SK-N-SH (cell line): ENCODE results near the gene WARS2. TPM values are rescaled to one million over a fixed set of nuclear protein-coding genes. Genes with fewer than 3 reads are reported as not detected.
A peak's percentile ranks its signal among the peaks of the same experiment; 100 is the strongest.

Experiments used
- CTCF ChIA-PET: fragments of 300-600, 350-600 bp; formaldehyde crosslinking; extraction: SDS; loops from one replicate; lab custom pipeline; 2021; lab: Yijun Ruan, JAX
- POLR2A ChIA-PET: fragments of 350-600 bp; sonication (Branson Sonifier 250); formaldehyde crosslinking; extraction: SDS; loops from one replicate; lab custom pipeline; 2020; ENCODE audit warnings: antibody characterized with exemption, inconsistent platforms; lab: Yijun Ruan, JAX
- DNase-seq: peaks from one replicate; pipeline ENCODE4 v3.0.0; 2012
- H2AFZ ChIP-seq: fragments of 200-600 bp; sonication (generic); 2 replicates; pipeline ENCODE4 v1.8.1; 2016; ENCODE audit warnings: antibody characterized with exemption, mild to moderate bottlenecking, low read depth
- H3F3A ChIP-seq: fragments of 200-600 bp; sonication (generic); replicated peaks from 2 replicates; pipeline ENCODE3; 2016; ENCODE audit warnings: antibody characterized with exemption, mild to moderate bottlenecking; ENCODE audit not compliant: insufficient read depth
- H3K27ac ChIP-seq, 2 experiments: fragments of 200-500 bp in 1 of 2; fragments of 200-600 bp in 1 of 2; sonication (Bioruptor generic) in 1 of 2; sonication (generic), shearing (Covaris generic) in 1 of 2; 2 replicates each; pipeline versions ENCODE4 v1.5.1 to v1.6.1; 2014 to 2016; ENCODE audit warnings: low read depth in 2 of 2, inconsistent platforms in 1 of 2, low read length in 1 of 2, mild to moderate bottlenecking in 1 of 2, mixed read lengths in 1 of 2
- H3K27me3 ChIP-seq: fragments of 200-600 bp; sonication (generic), shearing (Covaris generic); 2 replicates; pipeline ENCODE4 v1.6.1; 2016; ENCODE audit warnings: mixed run types; ENCODE audit not compliant: insufficient read depth
- H3K36me3 ChIP-seq, 2 experiments: fragments of 200-500 bp in 1 of 2; fragments of 200-600 bp in 1 of 2; sonication (Bioruptor generic) in 1 of 2; sonication (generic) in 1 of 2; replicated peaks in 1 of 2; 2 replicates each; pipeline versions ENCODE3 to v1.5.1; 2014 to 2016; ENCODE audit warnings: low read length in 1 of 2, mild to moderate bottlenecking in 1 of 2; ENCODE audit not compliant: insufficient read depth in 2 of 2, control insufficient read depth in 1 of 2
- H3K4me1 ChIP-seq, 2 experiments: fragments of 200-500 bp in 1 of 2; fragments of 200-600 bp in 1 of 2; sonication (Bioruptor generic) in 1 of 2; sonication (generic), shearing (Covaris generic) in 1 of 2; 2 replicates each; pipeline versions ENCODE4 v1.5.1 to v1.6.1; 2014 to 2016; ENCODE audit warnings: low read depth in 1 of 2, low read length in 1 of 2, mixed run types in 1 of 2; ENCODE audit not compliant: insufficient read depth in 2 of 2, control insufficient read depth in 1 of 2
- H3K4me2 ChIP-seq: fragments of 200-600 bp; sonication (generic), shearing (Covaris generic); 2 replicates; pipeline ENCODE4 v1.6.1; 2017; ENCODE audit warnings: mixed run types
- H3K4me3 ChIP-seq, 2 experiments: fragments of 200-500 bp in 1 of 2; fragments of 200-600 bp in 1 of 2; sonication (Bioruptor generic) in 1 of 2; sonication (generic), shearing (Covaris generic) in 1 of 2; 2 replicates each; pipeline versions ENCODE4 v1.5.1 to v1.8.1; 2014 to 2016; ENCODE audit warnings: low read depth in 2 of 2, inconsistent platforms in 1 of 2, low read length in 1 of 2, mild to moderate bottlenecking in 1 of 2, mixed read lengths in 1 of 2, moderate library complexity in 1 of 2
- H3K79me2 ChIP-seq: fragments of 200-600 bp; sonication (generic); 2 replicates; pipeline ENCODE4 v1.8.1; 2017; ENCODE audit warnings: mild to moderate bottlenecking; ENCODE audit not compliant: insufficient read depth
- H3K9ac ChIP-seq: fragments of 200-600 bp; sonication (generic); 2 replicates; pipeline ENCODE4 v1.6.1; 2017; ENCODE audit warnings: mixed run types
- H3K9me2 ChIP-seq: fragments of 200-600 bp; sonication (generic); 2 replicates; pipeline ENCODE4 v1.6.1; 2017; ENCODE audit warnings: mixed run types
- H3K9me3 ChIP-seq: fragments of 200-600 bp; sonication (generic); 2 replicates; pipeline ENCODE4 v1.6.1; 2017; ENCODE audit warnings: mixed run types, mild to moderate bottlenecking, moderate library complexity
- H4K20me1 ChIP-seq: fragments of 200-600 bp; sonication (generic); 2 replicates; pipeline ENCODE4 v1.6.1; 2017; ENCODE audit warnings: mild to moderate bottlenecking, mixed run types; ENCODE audit not compliant: insufficient read depth
- CHD2 ChIP-seq: fragments of 150-350 bp; IDR thresholded peaks from 2 replicates; pipeline ENCODE4 v1.6.1; 2018; ENCODE audit warnings: low read length; ENCODE audit not compliant: partially characterized antibody
- CTCF ChIP-seq: fragments of 200-600 bp; sonication (generic); IDR thresholded peaks from 2 replicates; pipeline ENCODE4 v1.6.1; 2017; ENCODE audit warnings: antibody characterized with exemption, mild to moderate bottlenecking, moderate library complexity
- ELF1 ChIP-seq: IDR thresholded peaks from 2 replicates; pipeline ENCODE4 v1.4.0; 2012
- EZH2phosphoT487 ChIP-seq: fragments of 200-600 bp; sonication (generic); IDR thresholded peaks from 2 replicates; pipeline ENCODE4 v1.6.1; 2017; ENCODE audit warnings: low read depth, mixed run types, mild to moderate bottlenecking, antibody characterized with exemption, moderate library complexity, borderline replicate concordance
- FOXJ3 ChIP-seq: sonication (generic); formaldehyde crosslinking; IDR thresholded peaks from 2 replicates; pipeline ENCODE4 v1.5.1; 2020; ENCODE audit warnings: mild to moderate bottlenecking, missing genetic modification reagents
- IRF3 ChIP-seq: fragments of 150-350 bp; IDR thresholded peaks from 2 replicates; pipeline ENCODE4 v1.6.1; 2016; ENCODE audit warnings: mild to moderate bottlenecking, low read depth, low read length
- NRF1 ChIP-seq: IDR thresholded peaks from 2 replicates; pipeline ENCODE4 v1.6.1; 2012; ENCODE audit warnings: low read depth, mild to moderate bottlenecking, low read length
- PBX3 ChIP-seq: IDR thresholded peaks from 2 replicates; pipeline ENCODE4; 2012
- RFX5 ChIP-seq: IDR thresholded peaks from 2 replicates; pipeline ENCODE4 v1.6.1; 2012; ENCODE audit warnings: mild to moderate bottlenecking, improper control_type of control experiment, low read length
- TAF1 ChIP-seq: IDR thresholded peaks from 2 replicates; pipeline ENCODE4 v1.6.1; 2012; ENCODE audit warnings: low read depth, mild to moderate bottlenecking, low read length, moderate library complexity, borderline replicate concordance
- TCF12 ChIP-seq: IDR thresholded peaks from 2 replicates; pipeline ENCODE4 v1.4.0; 2012
- USF2 ChIP-seq: fragments of 150-350 bp; IDR thresholded peaks from 2 replicates; pipeline ENCODE4 v1.6.1; 2017; ENCODE audit warnings: antibody characterized with exemption, low read length, low read depth, borderline replicate concordance
- YY1 ChIP-seq: IDR thresholded peaks from 2 replicates; pipeline ENCODE4 v1.4.0; 2012; ENCODE audit warnings: low read depth, mild to moderate bottlenecking
- WGBS: methylation state at CpG from one replicate; pipeline ENCODE4 v1.1.6; 2017; ENCODE audit warnings: low lambda C conversion rate; 5-methylcytosine and 5-hydroxymethylcytosine counted together
- polyA plus RNA-seq, 3 experiments: library from polyadenylated mRNA; depleted of rRNA; stranded (reverse); fragments of >200 nt; gene quantifications; 2 replicates each; pipeline ENCODE4 v1.2.3, GENCODE V29; 2012

Gene WARS2
- polyA plus RNA-seq, 1 of the 3 experiments (the other 2 are of a cell fraction), result 4.8 TPM

- H3K4me3 ChIP-seq, result no peak overlapping the region
These were observed 147.4 kb downstream of the WARS2 start for GRCh38 chr1:118992868-118993699.

GRCh38 chr1:118992237-118992825, 148.1 kb downstream of the WARS2 start:
- H3K4me3 ChIP-seq, result no peak overlapping the region
- no peaks in the 10 kb centered on the region for H3K9me3 ChIP-seq
- ChIA-PET CTCF (interaction anchor here (0.9 to 3.1 kb wide), 2 partner anchors 12 to 16 kb away, joined by 3 to 19 read pairs; no protein-coding TSS in a partner anchor), POLR2A (no interaction called here)
- no peaks in the 10 kb centered on the region for H3K9me2 ChIP-seq
- H3K4me2 ChIP-seq, result no peak overlapping the region
- no peaks in the 10 kb centered on the region for H3F3A ChIP-seq
- no peaks in the 10 kb centered on the region for H3K36me3 ChIP-seq
- H3K4me1 ChIP-seq, result no peaks in the 10 kb centered on the region; a peak in 1 of 4 replicates
- TF ChIP-seq TCF12 (no peak), CHD2 (no peak), IRF3 (no peak)
- H3K27me3 ChIP-seq, result peaks cover 89% of the 10 kb centered on the region
- no peaks in the 10 kb centered on the region for H3K79me2 ChIP-seq
- 12% methylated on average over 20 of the region's 22 CpGs for WGBS
- no peak overlapping the region for H3K9ac ChIP-seq
- no peaks in the 10 kb centered on the region for H4K20me1 ChIP-seq
- no peak overlapping the region for H3K27ac ChIP-seq
- no peak overlapping the region for H2AFZ ChIP-seq
- DNase-seq, result no peak

More at GRCh38 chr1:118992868-118993699, 147.4 kb downstream of the WARS2 start:
- Histone ChIP-seq H3K27ac (no peak overlapping the region), H4K20me1 (no peaks in the 10 kb centered on the region), H3K9me2 (no peaks in the 10 kb centered on the region), H3K27me3 (peaks cover 88% of the 10 kb centered on the region), H3K4me2 (no peak overlapping the region), H3K9me3 (no peaks in the 10 kb centered on the region), H2AFZ (no peak overlapping the region), H3K9ac (no peak overlapping the region), H3K4me1 (no peaks in the 10 kb centered on the region), H3K79me2 (no peaks in the 10 kb centered on the region), H3F3A (no peaks in the 10 kb centered on the region), H3K36me3 (no peaks in the 10 kb centered on the region)
- ChIA-PET POLR2A (no interaction called here), CTCF (interaction anchor here (0.9 to 3.1 kb wide), 2 partner anchors 11 to 15 kb away, joined by 3 to 19 read pairs; no protein-coding TSS in a partner anchor)
- TF ChIP-seq EZH2phosphoT487 (peak; percentile 100; the same call in 1 of the 2 replicates), PBX3 (no peak)
- DNase-seq, result no peak
- 13% methylated on average over 36 of the region's 53 CpGs for WGBS

GRCh38 chr1:118991448-118991847, 149.0 kb downstream of the WARS2 start:
- H4K20me1 ChIP-seq, result no peaks in the 10 kb centered on the region
- peaks cover 92% of the 10 kb centered on the region for H3K27me3 ChIP-seq
- no peaks in the 10 kb centered on the region for H3K9me2 ChIP-seq
- no peaks in the 10 kb centered on the region for H3K79me2 ChIP-seq
- H2AFZ ChIP-seq, result no peak overlapping the region
- no peak for TF ChIP-seq FOXJ3 (CRISPR knock-in tag)
- TF ChIP-seq RFX5, result no peak
- no peak for TF ChIP-seq YY1
- TF ChIP-seq NRF1, result no peak
- no peak for TF ChIP-seq CTCF
- TF ChIP-seq IRF3, result no peak
- no peak for TF ChIP-seq ELF1
- no peak for TF ChIP-seq TAF1
- no peak for TF ChIP-seq USF2
- H3K4me3 ChIP-seq, result no peak overlapping the region
- 9% methylated on average over 4 of the region's 4 CpGs for WGBS
- CTCF ChIA-PET, result no interaction called here
- H3F3A ChIP-seq, result peaks cover 4% of the 10 kb centered on the region
- POLR2A ChIA-PET, result no interaction called here
- no peaks in the 10 kb centered on the region; a peak in 1 of 4 replicates for H3K4me1 ChIP-seq
- no peak overlapping the region for H3K9ac ChIP-seq
- H3K36me3 ChIP-seq, result no peaks in the 10 kb centered on the region
- no peak overlapping the region for H3K4me2 ChIP-seq
- H3K27ac ChIP-seq, result no peak overlapping the region
- H3K9me3 ChIP-seq, result no peaks in the 10 kb centered on the region
- no peak for DNase-seq
